ENCODE data around the gene TSC22D1.

The TSC22D1 gene

DNA sequence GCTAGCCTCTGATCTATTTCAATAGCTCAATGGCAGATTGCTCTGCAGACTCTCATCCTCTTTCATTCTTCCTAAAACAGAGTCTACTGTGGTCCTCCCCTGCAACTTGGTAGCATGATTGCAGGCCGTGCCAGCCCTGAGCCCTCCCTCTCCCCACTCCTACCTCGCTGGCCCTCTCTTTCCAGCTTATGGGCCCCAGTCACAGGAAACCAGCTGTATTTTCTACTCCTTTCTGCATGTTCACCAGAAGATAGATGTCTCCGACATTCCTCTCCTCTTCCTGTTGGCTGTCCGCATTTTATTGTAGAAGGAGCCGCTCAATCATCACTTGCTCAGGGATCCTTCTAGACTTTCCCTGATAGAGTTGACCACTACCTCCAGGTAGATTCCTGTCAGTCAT is 152.3 kb downstream of the TSC22D1 start:
- DNase-seq: no peak

DNA sequence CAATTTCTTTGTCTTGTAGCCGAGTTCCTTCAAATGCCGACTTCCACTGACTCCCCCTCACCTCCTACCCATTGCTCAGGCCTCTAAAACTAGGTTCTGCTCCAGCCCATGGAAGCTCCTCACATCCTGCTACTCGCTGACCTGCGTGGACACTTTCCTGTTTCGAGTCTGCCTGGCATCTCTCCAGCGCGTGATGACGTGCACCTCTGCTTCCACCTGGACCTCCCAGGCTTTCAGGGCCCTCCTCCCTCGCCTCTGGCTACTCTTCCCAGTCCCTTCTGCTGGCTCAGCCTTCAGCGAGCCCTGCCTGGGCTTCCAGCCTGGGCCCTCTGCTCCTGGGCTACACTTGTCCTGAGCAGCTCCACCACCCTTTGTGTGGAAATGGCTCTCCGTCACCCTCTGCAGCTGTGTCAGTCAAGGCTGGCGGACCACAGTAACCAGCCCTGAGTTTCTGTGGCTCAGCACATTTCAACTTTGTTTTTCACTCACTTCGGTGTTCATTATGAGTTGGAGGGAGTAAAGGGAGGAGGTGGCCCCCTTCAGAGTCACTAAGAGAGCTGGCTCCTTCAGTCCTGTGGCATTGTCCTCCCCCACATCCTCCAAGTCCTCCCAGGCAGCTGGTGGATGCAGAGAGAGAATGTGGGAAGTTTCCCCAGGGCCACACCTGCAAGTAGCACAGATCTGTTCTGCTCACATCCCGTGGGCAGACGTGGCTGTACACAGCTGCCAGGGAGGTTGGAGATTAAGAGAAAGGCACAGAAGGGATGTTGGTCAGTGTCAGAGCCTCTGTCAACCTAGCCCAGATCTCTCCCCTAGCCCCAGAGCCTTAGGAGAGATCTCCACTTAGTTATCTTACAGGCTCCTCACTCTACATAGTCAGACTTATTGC is 153.1 kb downstream of the TSC22D1 start:
- no peak for DNase-seq

DNA sequence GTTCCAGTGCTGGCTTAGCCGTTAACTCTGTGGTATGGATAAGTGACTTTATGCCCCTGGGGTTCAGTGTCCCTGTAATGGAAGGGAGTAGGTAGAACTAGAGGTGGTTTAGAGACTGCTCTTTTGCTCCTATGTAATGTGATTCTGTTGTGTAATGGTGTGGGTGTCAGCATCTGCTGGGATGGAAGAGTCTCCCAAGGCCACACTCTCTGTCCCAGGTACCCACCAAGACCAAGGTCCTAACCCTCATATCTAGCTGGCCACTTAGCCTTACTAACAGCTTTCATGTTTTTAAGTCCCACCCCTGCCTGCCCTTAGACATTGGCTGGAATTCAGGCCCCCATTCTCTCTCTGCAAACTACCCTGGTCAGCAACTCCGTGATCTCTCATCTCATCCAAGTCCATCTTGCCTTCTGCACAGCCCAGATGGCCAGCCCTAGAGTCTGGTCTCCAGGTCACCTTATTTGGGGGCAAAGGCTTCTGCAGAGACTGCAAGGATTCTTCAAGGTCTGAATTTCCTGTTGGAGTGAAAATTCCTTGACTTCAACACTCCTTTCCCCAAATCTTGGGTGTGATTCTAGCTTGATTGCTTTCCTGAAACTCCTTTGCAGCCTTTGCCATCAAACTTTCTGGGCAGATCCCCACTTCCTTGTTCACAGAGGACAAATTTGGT is 154.1 kb downstream of the TSC22D1 start:
- DNase-seq: no peak

DNA sequence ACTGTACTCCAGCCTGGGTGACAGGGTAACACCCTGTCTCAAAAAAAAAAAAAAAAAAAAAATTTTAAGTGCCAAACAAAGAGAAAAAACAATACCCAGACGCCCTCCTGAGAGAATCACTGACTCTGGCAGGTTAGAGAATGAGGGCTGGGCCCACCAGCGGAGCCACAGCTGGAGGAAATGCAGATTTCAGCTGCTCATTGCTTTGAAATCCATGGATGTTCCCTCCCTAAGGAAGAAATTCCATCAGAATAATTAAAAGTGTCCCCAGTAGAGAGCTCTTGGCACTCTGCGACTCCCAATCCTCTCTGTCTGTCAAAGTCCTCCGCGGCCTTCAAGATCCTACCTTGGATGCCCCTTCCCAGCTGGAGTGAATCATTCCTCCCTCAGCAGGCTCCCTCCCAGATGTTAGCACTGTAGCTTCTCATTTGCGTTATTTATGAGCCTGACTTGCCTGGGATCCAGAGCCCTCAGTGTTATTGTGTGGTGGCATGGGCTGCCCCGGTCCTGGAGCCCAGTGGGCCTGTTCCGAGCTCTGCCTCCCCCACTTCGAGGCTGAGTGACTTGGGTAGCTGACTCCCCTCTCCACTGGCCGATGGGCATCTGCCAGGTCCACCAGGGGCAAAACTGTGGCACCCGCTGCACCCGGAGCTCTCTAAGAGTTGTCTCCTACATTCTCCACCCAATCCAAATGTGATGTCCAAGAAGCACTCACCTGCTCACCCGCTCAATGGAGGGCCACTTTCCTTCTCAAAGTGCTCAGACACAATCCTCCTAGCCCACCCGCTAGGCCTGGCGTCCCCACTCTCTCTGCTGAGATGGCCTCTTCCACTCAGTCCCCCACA is 155.5 kb downstream of the TSC22D1 start:
- DNase-seq: no peak

DNA sequence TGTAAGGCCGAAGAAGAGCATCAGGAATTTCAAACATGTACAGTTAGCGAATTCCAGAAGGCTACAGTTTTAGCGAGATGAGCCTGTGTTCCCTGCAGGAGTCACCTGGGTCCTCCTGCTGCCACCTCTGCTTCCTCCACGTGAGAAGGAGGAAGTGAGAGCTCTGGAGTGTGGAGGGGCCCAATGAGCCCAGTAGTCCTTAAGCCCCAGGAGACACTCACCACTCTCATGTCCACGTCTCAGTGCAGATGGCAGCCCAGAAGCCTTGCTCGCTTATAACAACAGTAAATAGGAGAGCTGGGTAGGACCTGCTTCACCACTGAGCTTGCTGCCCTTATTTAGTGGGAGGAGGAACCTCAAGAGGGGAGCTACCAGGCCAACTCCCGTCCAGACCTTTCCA is 158.3 kb downstream of the TSC22D1 start:
- DNase-seq: no peak

DNA sequence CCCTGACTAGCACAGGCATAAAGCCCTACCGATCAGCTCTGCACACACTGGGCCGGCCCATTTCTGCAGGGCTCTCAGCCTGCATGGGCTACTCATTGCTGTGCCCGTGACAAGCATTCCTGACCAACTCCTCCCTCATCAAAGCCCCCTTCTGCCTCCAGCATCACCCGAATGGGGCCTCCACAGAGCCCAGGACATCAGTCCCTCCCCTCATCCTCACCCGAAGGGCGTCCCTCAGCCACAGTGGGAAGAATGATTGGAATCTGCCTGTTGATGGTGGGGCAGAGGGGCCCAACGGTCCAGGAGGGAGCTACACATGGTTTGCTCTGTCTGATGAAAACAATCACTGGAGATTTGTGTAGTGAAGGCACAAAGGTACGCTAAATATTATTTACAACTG is 158.7 kb downstream of the TSC22D1 start:
- no peak for DNase-seq

DNA sequence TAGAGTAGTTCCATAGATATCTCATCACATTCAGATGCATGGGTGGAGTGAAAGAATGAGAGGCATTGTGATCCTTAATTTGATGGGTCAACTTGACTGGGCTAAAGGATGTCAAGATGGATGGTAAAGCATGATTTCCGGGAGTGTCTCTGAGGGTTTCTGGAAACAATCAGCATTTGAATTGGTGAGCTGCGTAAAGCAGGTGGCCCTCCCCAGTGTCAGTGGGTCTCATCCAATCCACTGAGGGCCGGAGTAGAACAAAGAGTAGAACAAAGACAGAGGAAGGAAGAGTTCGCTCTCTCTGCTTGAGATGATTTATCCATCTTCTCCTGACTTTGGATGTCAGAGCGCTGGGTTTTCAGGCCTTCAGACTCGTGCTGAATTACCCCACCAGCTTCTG is 159.4 kb downstream of the TSC22D1 start:
- no peak for DNase-seq

DNA sequence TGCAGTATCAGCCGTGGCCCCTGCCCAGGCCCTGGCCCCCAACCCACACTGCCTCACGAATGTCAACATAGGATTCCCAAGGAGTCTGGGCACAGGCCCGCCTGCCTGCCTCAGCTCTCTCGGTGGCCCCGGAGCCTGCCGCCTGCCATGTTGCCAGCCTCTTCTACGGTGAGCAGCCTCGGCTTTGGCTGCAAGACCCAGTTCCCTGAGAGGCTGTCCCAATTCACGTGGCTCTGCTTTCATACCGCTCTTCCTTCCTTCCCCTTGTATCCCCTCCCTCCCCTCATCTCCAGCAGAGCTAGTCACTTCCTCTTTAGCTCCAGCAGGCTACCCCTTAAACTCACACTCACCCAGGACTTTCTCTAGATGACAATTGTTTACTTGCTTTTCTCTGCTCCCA is 159.8 kb downstream of the TSC22D1 start:
- DNase-seq: no peak

DNA sequence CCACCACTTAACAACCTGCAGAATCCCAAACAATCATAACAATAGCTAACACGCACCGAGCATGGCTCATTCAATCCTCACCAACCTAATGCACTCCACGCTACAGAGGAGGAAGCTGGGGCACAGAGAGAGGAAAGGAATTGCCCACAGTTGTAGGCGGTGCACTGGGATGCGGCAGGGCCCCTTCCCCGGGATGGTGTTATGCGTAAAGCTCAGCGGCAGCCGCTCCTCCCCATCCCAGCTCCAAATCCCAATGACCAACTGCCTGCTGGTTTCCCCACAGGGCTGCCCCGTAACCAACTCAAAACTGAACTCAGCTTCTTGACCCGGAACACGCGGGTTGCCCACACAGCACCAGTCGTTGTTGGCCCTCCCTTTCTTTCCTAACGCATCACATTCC is 160.3 kb downstream of the TSC22D1 start:
- DNase-seq: no peak

DNA sequence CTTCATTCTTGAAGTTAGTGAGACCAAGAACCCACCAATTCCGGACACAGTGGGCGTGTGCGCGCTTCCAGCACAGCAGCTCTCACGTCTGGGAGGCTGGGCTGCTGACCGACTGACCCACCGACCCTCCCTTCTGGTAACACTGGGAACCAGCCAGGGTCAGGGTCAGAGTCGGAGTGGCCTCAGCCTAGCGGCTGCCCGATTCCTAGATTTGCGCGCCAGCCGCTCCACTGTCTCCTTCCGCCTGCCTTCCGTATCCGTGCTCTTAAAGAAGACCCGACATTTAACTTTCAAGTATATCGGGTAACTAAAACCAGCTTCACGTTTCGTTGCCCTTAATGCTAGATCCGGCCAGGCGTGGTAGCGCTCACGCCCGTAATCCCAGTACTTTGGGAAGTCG is 161.4 kb downstream of the TSC22D1 start:
- DNase-seq: no peak

DNA sequence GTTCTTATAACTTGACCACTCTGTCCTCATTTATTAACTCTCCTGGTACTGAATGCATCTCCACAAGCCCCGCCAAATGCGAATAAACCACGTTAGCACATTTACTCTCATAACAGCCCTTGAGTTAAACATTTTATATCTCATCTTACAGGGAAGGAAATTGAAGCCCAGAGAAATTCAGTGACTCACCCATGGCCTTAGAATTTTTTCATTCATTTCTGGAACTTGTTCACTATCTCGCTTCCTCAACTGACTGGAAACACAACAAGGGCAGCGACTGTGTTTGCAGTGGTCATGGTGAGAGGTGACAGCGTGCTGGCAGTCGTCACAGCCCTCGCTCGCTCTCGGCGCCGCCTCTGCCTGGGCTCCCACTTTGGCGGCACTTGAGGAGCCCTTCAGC is 163.0 kb downstream of the TSC22D1 start:
- DNase-seq: no peak

DNA sequence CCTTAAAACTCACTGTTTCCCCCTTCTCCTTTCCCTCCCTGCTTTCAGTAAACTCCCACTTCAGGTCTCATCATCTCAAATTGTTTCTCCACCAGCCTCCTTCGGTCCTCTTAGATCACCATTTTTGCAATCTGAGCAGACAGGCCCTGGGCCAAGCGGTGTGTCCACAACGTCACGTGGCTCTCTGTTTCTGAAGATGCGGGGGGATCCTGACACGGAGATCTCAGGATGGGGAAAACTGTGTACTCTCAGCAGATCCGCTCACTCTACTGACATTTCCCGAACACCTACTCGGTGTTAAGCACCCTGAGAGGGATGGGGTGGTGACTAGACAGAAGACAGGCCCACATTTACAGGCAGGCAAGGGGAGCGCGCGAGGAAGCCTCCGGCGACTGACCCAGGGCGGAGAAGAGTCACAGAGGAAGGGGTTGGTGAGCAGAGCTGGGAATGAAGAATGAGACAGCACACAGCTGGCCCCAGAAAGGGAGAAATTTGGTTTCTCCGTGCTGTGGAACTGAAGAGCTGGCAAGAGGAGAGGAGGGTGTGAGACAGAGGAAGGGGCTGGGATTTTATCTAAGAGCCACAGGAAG is 163.7 kb downstream of the TSC22D1 start:
- DNase-seq: no peak

DNA sequence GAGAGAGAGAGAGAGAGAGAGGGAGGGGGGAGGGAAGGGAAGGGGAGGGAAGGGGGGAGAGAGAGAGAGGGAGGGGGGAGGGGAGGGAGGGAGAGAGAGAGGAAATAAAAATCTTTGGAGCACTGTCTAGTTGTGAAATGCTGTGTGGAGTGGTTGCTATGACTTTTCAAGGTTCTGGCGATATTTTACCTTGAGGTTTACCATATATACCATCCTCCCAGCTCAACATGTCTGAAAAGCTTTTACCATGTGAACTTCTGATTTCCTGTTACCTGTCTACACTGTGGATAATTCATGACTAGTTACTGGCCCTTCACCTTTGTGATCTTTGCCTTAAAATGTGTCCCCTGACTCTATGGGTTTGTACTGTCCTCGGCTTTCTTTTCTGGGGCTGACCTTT is 164.3 kb downstream of the TSC22D1 start:
- no peak for DNase-seq

DNA sequence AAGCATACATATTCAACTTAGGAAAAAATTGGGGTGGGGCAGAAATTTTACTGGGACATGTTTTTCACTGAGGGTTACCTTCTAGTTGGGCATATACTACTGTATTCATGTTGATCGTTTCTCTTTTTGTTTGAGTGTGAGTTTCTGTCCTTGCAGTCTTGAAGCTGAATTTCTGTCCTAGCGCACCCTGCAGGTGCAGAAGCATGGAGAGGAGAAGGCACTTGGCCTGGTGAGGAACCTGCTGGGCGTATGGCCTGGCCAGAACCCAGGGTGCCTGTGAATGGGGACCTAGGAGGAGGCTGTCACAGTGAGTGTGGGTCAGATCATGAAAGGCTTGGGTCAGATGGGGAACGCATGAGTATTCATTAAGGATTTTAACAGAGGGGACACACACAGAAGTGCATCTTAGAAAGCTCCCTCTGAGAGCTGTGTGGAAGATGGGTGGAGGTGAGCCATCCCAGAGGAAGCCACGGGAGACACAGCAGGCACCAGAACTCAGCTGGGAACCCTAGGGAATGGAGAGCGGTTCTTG is 165.7 kb downstream of the TSC22D1 start:
- DNase-seq: no peak

DNA sequence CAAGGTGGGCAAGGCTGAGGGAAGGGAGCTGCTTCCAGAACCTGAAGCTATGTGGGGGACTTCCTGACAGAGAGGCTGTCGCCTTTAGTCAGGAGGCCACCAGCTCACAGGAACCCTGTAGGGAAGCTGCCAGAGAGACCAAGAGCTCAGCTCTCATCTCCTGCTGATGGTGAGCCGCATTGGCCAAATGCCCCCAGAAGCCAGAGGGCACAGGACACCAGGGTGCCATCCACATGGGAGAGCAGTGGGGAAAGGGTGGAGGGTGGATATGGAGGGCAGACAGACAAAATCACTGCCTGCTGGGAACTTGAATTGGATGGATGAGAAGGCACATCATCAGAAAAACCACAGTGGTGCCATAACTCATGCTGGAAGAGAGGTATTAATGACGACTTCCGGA is 166.5 kb downstream of the TSC22D1 start:
- no peak for DNase-seq

DNA sequence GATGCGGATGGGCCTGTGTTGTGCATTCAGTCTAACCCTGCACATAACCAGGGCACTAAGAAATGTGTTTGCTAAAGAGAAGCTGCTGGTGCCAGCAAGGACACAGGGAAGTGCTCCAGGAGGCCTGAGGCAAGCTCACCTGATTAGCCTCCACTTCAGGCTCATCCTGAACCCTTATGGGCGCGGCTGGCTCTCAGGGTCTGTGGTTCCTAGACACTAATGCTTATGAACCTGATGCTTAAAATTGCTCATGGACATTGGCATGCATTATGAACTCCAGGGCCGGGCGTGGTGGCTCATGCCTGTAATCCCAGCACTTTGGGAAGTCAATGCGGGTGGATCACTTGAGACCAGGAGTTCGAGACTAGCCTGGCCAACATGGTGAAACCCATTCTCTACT is 168.2 kb downstream of the TSC22D1 start:
- no peak for DNase-seq

DNA sequence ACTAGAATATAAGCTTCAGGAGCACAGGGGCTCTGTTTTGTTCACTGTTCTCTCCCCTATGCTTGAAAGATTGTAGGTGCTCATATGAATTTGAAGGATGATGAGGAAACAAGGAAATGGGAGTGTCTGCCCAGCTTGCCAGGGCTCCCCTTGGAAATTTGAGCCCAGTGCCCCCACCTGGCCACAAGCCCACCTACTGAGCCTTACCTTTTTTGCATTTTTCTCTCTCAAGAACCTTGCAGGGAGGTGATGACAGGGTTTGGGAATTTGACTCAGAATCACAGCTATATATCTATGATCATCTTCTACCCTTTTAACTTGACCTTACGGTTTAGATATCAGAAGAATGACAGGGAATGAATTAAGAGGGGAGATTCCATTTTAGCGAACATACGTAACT is 168.8 kb downstream of the TSC22D1 start:
- no peak for DNase-seq

DNA sequence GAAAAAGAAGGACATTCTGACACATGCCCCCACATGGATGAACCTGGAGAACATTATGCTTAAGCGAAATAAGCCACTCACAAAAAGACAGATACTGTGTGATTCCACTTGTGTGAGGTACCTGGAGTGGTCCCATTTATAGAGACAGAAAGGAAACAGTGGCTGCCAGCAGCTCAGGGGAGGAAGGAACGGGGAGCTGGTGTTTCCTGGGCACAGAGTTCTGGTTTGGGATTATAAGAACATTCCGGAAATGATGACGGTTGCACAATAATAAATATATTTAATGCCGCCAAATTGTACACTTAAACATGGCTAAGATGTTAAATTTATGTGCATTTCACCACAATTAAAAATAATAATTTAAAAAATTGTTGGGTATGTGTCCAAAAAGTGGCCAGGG is 169.5 kb downstream of the TSC22D1 start:
- no peak for DNase-seq

DNA sequence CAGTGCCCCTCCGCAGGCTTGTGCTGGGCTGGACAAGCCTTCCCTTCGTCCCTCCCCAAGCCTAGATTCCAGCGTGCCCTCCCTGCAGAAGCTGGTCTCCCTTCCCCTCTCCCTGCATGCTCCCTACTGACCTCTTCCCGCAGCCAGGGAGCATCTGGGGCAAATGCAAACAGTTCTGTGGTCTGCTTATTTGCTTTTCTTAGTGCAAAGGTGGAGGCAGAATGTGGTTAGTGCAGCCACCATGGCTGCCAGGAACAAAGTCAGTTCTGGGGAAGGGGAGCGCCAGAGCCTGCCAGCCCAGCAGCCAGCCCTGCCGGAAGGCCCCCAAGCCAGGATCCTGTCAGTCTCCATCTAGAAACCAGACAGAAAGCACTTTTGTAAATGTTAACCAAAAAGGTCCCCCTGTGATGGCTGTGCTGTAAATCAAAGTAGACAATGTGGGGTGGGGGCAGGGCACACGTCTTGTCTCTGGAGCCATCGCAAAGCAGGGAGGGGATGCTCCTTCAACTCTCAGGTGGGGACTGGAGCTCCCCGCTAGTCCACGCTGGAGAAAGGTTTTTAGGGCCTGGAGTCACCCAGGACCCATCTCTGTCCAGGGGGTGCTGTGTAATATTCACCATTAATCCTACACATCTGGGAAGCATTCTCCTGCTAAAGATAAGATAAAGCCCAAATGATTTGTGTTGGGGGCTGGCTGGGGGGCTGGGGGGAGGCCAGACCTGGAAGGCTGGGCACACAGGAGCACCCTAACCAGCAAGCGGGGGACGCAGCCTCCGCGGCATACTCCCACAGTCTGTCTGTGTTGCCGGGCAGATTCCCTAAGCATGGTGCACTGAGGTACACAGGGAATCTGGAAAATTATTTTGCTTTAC is 171.6 kb downstream of the TSC22D1 start:
- no peak for DNase-seq

DNA sequence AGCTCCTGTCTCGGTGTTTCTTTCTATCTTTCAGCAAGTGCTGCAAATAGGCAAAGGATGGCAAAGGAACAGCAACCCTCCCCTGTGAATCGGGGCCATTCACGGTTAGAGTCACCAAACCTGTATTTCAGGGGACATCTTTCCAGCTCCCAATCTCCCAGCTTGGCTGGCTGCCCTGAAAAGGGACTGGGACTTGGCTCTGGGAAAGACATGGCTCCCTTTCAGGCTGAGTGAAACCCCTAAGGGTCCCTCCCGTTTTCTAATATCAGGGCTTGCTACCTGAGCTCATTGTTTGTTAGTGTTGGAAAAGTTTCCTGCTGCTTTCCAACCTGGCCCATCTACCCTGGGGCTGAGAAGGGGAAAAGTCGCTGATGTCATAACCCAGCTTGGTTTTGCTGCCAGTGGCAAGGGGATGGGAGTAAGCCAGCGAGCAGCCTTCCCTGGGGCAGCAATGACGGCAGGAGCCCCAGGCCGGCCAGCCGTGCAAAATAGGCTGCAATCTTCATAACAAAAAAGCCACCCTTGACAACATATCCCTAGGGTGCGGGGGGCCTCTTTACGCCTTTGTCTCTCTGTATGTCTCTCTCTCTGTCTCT is 172.6 kb downstream of the TSC22D1 start:
- DNase-seq: no peak

DNA sequence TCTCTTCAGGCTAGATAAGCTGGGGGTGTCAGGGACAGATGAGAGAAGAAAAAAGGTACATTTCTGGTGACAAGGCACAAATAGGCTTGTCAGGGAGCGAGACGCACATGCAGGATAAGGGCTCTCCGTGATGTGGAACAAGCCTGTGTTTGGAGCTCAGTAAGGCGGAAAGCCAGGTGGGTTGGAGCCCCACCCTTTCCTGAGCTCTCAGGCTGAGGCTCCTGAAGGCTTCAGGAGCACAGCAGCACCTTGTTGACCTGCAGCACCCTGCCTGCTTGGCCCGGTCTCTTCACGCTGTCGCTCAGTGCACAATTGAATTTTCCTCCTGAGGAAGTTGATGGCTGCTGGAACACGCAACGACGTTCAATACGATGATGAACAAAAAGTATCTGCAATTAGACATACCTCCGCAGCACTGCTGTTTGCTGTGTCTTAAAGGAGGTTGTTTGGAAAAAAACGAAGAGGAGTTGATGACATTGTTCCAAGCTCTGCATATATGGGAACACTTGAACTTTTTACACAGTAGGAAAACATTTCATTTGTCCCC is 173.2 kb downstream of the TSC22D1 start:
- no peak for DNase-seq
